ENCODE results near the gene KRT84.

DNA sequence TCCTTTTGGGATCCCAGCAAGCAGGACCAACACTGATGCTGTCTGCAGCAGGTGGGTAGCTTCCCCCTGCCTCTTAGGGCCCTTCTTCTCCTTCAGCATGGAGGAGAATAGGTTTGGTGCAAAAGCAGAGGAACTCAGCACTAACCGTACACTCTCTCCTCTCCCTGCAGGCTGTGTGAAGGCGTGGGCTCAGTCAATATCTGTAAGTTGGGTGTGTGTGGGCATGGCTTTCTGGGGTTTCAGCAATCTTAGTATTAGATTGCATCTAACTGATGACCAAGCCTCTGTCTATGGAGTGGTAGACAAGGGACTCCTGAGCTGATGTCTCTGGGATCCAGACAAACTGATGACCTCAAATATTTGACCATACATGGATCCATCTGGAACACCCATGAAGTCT, 32.5 kb downstream of the KRT84 start:
- TF ChIP-seq EZH2 (IDR thresholded peaks at IDR 0.05) (no peak), POLR2AphosphoS5 (IDR thresholded peaks at IDR 0.05; ENCODE audit: borderline replicate concordance, low read depth, low read length) (no peak), FOXP2 (optimal IDR thresholded peaks at IDR 0.05; ENCODE audit: control extremely low read depth, extremely low read length, insufficient read depth) (no peak)

Data from SK-N-MC (cell line).